Fibroblast of the aortic adventitia (primary cell): ENCODE data around the gene TMBIM6. TPM values are rescaled to one million over a fixed set of nuclear protein-coding genes. Genes with fewer than 3 reads are reported as not detected.
"Not testable (repeated sequence)": the region's sequence is repeated elsewhere in the genome, so short reads cannot be mapped to it uniquely, and the experiment has no call there.

ENCODE experiments used
- DNase-seq: peaks from one replicate; pipeline ENCODE4 v3.0.0-alpha.2; 2010; ENCODE audit warnings: low read depth
- H3K4me3 ChIP-seq: 2 replicates; pipeline ENCODE4 v1.5.1; 2011; ENCODE audit warnings: low read depth, mild to moderate bottlenecking, control low read depth, low read length, moderate library complexity
- CTCF ChIP-seq: IDR thresholded peaks from 2 replicates; pipeline ENCODE4 v1.5.1; 2011; ENCODE audit warnings: mild to moderate bottlenecking, low read length, control low read depth, inconsistent platforms; ENCODE audit not compliant: insufficient read depth
- total RNA-seq: library from RNA; depleted of rRNA; stranded (reverse); fragments of >200 nt; gene quantifications from 2 replicates; pipeline ENCODE4 v1.2.3, GENCODE V29; 2012; ENCODE audit warnings: low replicate concordance

The TMBIM6 gene
- total RNA-seq, 1 donor: 564 TPM

- TF ChIP-seq CTCF: no peak
- DNase-seq: no peak
- no peak overlapping the region for H3K4me3 ChIP-seq
Measured at GRCh38 chr12:49707812-49708147, 33.6 kb upstream of the TMBIM6 start.

- H3K4me3 ChIP-seq: no peak overlapping the region
- no peak for DNase-seq
- no peak for TF ChIP-seq CTCF
Measured at GRCh38 chr12:49708851-49709250, 32.5 kb upstream of the TMBIM6 start.

GRCh38 chr12:49713952-49714351 lies 27.4 kb upstream of the TMBIM6 start:
- not testable (repeated sequence) for DNase-seq, H3K4me3 ChIP-seq

- no peak overlapping the region for H3K4me3 ChIP-seq
- TF ChIP-seq CTCF: no peak
Measured at GRCh38 chr12:49716553-49716952, 24.8 kb upstream of the TMBIM6 start.

GRCh38 chr12:49717800-49718199 lies 23.6 kb upstream of the TMBIM6 start:
- DNase-seq, H3K4me3 ChIP-seq: not testable (repeated sequence)

More at GRCh38 chr12:49716553-49716952, 24.8 kb upstream of the TMBIM6 start:
- no peak for DNase-seq

GRCh38 chr12:49720214-49720613 lies 21.1 kb upstream of the TMBIM6 start:
- no peak for TF ChIP-seq CTCF
- no peak overlapping the region for H3K4me3 ChIP-seq
- no peak for DNase-seq

GRCh38 chr12:49721355-49721754 lies 20.0 kb upstream of the TMBIM6 start:
- H3K4me3 ChIP-seq, DNase-seq: not testable (repeated sequence)

- no peak overlapping the region for H3K4me3 ChIP-seq
- TF ChIP-seq CTCF: no peak
- DNase-seq: no peak
Measured at GRCh38 chr12:49728446-49728845, 12.9 kb upstream of the TMBIM6 start.

GRCh38 chr12:49730050-49730449 lies 11.3 kb upstream of the TMBIM6 start:
- no peak for TF ChIP-seq CTCF
- DNase-seq: no peak
- H3K4me3 ChIP-seq: no peak overlapping the region
